Activated CD8-positive, alpha-beta memory T cell treated with anti-CD3 and anti-CD28 coated beads for 48 hours (primary cell): ENCODE measurements around the gene UXT.
"Not testable (repeated sequence)": the region's sequence is repeated elsewhere in the genome, so short reads cannot be mapped to it uniquely, and the experiment has no call there.

ENCODE experiments used
- DNase-seq, 3 experiments: peaks; one replicate each; pipeline ENCODE4 v3.0.0-alpha.2; 2020; ENCODE audit warnings: low read depth in 2 of 3, low spot score in 2 of 3

UXT gene

DNA sequence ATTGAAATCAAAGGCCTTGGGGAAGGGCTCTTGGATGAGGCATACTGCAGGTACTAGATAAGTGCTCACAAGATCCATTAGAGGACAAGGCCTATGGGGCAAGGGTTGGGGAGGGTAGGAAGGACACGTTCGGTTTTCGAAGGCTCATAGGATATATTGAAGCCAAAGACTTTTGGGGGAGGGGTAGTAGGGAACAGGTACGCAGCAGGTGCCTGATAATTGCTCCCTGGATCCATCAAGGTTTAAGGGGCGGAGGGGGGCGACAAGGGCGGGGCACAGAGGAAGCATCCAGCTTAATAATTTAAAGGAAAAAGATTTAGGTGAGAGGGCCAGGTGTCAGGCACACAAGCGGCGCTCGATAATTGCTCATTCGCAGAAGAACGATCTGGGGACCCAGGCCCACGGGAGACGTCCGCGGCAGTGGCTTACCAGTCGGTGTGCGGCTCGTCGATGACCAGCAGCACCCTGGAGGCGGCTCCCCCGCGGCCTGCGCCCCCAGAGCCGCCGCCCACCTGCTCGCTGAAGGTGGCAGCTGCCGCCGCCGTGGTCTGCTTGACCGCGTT is 40.0 kb downstream of the UXT start:
- no peak for DNase-seq

DNA sequence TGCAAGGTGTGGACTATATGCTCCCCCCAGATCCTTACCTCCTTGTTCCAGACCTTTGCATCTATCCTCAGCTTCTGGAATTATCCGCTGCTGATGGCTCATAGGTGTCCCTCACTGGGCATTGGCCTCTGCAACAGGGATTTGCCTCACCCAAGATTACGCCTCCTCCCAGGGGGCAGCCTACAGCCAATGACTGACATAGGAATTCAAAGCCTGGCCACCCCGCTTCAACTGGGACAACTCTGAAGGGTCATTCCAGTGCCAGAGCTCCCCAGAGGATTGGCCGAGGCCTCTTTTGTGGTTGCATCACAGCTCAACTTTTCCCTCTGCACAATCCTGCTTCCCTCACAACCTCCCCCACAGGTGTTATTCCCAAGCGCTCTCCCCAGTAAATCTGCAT is 44.4 kb downstream of the UXT start:
- DNase-seq, result no peak

DNA sequence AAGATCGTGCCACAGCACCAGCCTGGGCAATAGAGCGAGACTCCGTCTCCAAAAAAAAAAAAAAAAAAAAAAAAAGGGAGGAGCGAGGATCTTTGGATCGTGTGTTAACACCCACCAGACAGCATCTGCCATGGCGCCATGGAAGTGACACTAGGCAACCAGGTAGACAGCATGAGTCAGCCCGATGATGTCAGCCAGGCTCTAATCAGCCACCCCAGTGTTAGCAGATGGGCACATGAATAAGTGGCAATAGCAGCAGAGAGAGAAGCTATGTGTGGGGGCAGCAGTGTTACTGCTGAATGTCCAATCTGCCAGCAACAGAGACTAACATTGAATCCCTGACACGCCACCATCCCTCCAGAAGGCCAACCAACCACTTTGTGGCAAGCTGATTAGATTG is 45.9 kb downstream of the UXT start:
- no peak for DNase-seq

DNA sequence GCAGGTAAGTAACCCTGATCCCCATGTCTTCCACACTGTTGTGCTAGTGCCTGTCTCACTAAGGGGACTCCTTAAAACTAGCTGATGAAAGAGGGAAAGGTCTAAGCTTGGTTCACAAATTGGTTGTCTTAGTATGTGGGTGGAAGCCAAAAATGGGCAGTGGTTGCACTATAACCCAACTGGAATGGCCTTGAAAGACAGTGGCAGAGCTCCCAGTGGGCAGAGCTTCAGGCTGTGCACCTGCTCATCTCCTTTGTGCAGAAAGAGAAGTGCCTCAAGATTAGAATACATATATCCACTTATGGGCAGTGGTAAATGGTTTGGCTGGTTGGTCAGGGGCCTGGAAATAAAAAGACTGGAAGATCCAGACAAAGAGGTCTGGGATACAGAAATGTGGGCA is 46.6 kb downstream of the UXT start:
- no peak for DNase-seq

DNA sequence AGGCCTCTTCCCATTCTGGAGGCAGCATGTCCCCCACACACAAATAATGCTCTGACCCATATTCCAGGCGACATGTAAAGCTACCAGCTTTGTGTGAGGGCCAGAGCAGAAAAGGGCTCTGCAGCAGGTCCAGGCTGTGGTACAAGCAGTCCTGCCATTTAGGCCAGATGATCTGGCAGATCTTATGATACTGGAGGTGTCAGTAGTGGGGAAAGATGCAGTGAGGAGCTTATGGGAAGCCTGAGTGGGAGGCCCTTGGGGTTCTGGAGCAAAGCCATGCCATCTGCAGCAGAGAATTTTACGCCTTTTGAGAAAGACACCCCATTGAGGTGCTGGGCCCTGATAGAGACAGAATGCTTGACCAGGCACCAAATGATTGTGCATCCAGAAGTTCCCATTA is 47.1 kb downstream of the UXT start:
- DNase-seq, result no peak

DNA sequence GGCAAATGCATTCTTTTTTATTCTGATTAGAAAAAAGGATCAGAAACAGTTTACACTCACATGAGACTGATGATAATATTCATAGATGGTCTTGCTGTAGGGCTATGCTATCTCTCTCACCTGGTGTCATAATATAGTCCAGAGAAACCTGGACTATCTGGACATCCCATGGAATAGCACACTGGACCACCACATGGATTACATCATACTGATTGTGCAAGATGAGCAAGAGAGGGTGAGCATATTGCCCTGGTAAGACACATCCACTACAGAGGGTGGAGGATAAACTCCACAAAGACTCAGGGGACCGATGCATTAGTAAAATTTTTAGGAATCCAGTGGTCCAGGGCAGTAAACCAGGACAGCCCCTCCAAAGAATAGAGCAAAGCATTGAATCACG is 47.5 kb downstream of the UXT start:
- DNase-seq, result no peak

DNA sequence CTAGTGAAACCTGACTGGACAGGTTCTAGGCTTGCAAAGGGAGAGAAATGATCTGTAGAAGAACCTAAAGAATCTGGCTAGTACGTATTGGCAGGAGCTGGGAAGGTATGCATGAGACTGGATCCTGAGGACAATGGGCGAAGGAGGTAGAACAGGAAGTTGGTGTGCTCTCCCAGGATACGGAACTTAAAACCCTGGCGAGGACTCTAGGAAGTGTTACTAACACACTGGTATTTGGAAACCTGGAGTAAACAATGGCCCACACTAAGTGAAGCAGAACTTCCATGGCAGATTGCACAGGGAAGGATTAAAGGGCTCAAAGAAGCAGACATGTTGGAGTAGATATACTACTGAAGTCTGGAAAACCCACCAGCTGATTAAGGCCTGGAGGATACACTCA is 48.5 kb downstream of the UXT start:
- DNase-seq, result no peak

DNA sequence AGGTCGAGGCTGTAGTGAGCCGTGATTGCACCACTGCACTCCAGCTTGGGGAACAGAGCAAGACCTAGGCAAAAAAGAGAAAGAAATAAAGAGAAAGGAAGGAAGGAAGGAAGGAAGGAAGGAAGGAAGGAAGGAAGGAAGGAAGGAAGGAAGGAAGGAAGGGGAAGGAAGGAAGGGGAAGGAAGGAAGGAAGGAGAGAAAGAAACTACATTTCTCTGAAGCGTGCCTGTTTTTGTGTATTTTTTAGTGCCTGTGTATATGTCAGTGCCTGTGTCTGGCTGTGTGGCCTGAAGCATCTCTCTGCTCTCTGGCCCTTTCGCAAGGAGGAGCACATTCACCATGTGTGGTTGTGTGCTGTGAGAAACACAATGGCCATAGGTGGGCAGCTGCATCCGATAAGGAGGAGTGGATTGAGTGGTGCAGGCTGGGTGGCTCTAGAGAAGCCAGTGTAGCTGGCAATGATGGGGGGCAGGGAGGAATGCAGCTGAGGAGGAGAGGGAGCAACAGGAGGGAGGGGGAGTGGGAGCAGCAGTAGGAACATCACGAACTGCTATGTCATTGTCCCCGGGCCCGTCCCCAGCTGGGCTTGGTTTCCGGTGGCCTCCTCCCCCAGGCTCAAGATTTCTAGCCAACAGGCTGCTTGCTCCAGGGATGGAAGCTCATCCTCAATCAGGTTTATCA is 50.7 kb downstream of the UXT start:
- DNase-seq, result no peak

DNA sequence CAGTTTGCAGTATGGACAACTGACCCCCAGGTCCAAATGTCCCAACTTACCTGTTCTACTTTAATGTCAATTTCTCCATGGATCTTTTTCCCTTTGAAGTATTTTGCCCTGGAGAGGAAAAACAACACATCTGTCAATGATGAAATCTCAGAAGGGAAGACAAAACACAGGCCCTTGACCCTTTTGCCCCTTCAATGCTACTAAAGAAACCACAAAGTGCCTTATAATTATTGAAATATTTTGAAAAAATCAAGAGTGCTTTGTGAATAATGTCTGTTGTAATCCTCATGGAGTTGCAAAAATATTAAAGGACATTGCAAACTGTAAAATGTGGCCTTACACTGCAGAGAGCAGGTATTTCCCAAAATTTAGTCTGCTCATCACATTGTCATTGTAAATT is 51.9 kb downstream of the UXT start:
- no peak for DNase-seq

DNA sequence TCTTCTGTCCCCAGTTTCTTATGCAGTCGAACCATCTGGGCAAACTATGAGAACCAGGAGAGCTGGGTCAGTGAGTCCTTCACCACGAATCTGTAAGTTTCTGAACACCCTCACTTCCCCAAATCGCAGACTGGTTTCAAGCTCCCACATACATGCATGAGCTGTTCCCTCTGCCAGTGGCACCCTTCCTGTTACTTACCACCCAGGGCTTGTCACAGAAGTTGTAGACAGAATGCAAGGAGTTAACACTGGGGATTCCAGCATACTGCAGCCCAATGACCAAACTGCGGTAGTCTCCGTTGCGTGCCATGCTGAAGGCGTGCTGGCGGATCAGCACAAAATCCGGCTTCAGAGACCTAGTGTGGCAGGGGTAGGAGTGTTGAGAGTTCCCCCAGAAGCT is 54.0 kb downstream of the UXT start:
- DNase-seq, result no peak

DNA sequence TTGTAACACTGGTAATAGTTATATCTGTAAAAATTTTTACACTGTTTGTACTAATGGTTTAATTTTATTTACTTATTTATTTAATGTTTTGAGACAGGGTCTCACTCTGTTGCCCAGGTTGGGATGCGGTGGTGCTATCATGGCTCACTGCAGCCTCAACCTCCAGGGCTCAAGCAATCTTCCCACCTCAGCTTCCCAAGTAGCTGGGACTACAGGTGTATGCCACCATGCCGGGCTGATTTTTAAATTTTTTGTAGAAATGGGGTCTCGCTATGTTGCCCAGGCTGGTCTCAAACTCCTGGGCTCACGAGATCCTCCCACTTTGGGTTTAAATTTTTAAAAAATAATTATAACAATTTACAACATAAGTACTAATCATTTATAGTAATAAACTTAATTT is 55.9 kb downstream of the UXT start:
- not testable (repeated sequence) for DNase-seq
